ENCODE measurements around the gene PLAC9. TPM values are rescaled to one million over a fixed set of nuclear protein-coding genes. Genes with fewer than 3 reads are reported as not detected.
A peak's percentile ranks its signal among the peaks of the same experiment; 100 is the strongest.

PLAC9 gene
- total and polyA plus RNA-seq, 2 donors: 7.9 to 9.8 TPM

- Histone ChIP-seq H3K27me3 (ENCODE audit: control insufficient read depth in 2 of 2, insufficient read depth in 1 of 2, low read length in 1 of 2) (no peaks in the 10 kb centered on the region), H3K4me3 (ENCODE audit: low read length in 2 of 2) (no peak overlapping the region), H3K27ac (ENCODE audit: low read depth in 1 of 2, low read length in 1 of 2) (no peak overlapping the region), H3K36me3 (ENCODE audit: control insufficient read depth in 2 of 2, insufficient read depth in 2 of 2, low read length in 1 of 2) (peaks cover 100% of the 10 kb centered on the region in 2 donors), H3K9me3 (ENCODE audit: control insufficient read depth in 2 of 2, insufficient read depth in 1 of 2, low read length in 1 of 2) (peaks cover 0 to 1% of the 10 kb centered on the region in 2 donors), H3K4me1 (ENCODE audit: control insufficient read depth in 2 of 2, insufficient read depth in 2 of 2, low read length in 2 of 2) (no peaks in the 10 kb centered on the region)
- peak in 3 of 9 donors; percentile 11 to 44 (median 18) for DNase-seq (ENCODE audit: low read depth in 6 of 9, low spot score in 9 of 9)
- WGBS: 96% methylated on average over 21 of the region's 21 CpGs
Measured at GRCh38 chr10:80161321-80162083, 29.0 kb downstream of the PLAC9 start.

GRCh38 chr10:80163741-80164341 is 31.3 kb downstream of the PLAC9 start:
- 96% methylated on average over 8 of the region's 8 CpGs for WGBS
- Histone ChIP-seq H3K27ac (ENCODE audit: low read depth in 1 of 2, low read length in 1 of 2) (no peak overlapping the region), H3K4me1 (ENCODE audit: control insufficient read depth in 2 of 2, insufficient read depth in 2 of 2, low read length in 2 of 2) (no peaks in the 10 kb centered on the region), H3K36me3 (ENCODE audit: control insufficient read depth in 2 of 2, insufficient read depth in 2 of 2, low read length in 1 of 2) (peaks cover 92 to 98% of the 10 kb centered on the region in 2 donors), H3K27me3 (ENCODE audit: control insufficient read depth in 2 of 2, insufficient read depth in 1 of 2, low read length in 1 of 2) (no peaks in the 10 kb centered on the region), H3K9me3 (ENCODE audit: control insufficient read depth in 2 of 2, insufficient read depth in 1 of 2, low read length in 1 of 2) (peaks cover 0 to 1% of the 10 kb centered on the region in 2 donors), H3K4me3 (ENCODE audit: low read length in 2 of 2) (no peak overlapping the region)
- no peak for DNase-seq (ENCODE audit: low read depth in 6 of 9, low spot score in 9 of 9)

GRCh38 chr10:80164596-80164995 is 32.1 kb downstream of the PLAC9 start:
- H3K27ac ChIP-seq (ENCODE audit: low read depth in 1 of 2, low read length in 1 of 2): no peak overlapping the region
- H3K4me1 ChIP-seq (ENCODE audit: control insufficient read depth in 2 of 2, insufficient read depth in 2 of 2, low read length in 2 of 2): no peaks in the 10 kb centered on the region
- no peak overlapping the region for H3K4me3 ChIP-seq (ENCODE audit: low read length in 2 of 2)
- 96% methylated on average over 7 of the region's 7 CpGs for WGBS
- H3K36me3 ChIP-seq (ENCODE audit: control insufficient read depth in 2 of 2, insufficient read depth in 2 of 2, low read length in 1 of 2): peaks cover 92 to 98% of the 10 kb centered on the region in 2 donors
- no peak for DNase-seq (ENCODE audit: low read depth in 6 of 9, low spot score in 9 of 9)
- H3K9me3 ChIP-seq (ENCODE audit: control insufficient read depth in 2 of 2, insufficient read depth in 1 of 2, low read length in 1 of 2): peaks cover 0 to 1% of the 10 kb centered on the region in 2 donors
- no peaks in the 10 kb centered on the region for H3K27me3 ChIP-seq (ENCODE audit: control insufficient read depth in 2 of 2, insufficient read depth in 1 of 2, low read length in 1 of 2)

GRCh38 chr10:80165173-80165572 is 32.6 kb downstream of the PLAC9 start:
- Histone ChIP-seq H3K4me3 (ENCODE audit: low read length in 2 of 2) (no peak overlapping the region), H3K36me3 (ENCODE audit: control insufficient read depth in 2 of 2, insufficient read depth in 2 of 2, low read length in 1 of 2) (peaks cover 92 to 97% of the 10 kb centered on the region in 2 donors), H3K4me1 (ENCODE audit: control insufficient read depth in 2 of 2, insufficient read depth in 2 of 2, low read length in 2 of 2) (no peaks in the 10 kb centered on the region), H3K9me3 (ENCODE audit: control insufficient read depth in 2 of 2, insufficient read depth in 1 of 2, low read length in 1 of 2) (peaks cover 0 to 1% of the 10 kb centered on the region in 2 donors), H3K27me3 (ENCODE audit: control insufficient read depth in 2 of 2, insufficient read depth in 1 of 2, low read length in 1 of 2) (no peaks in the 10 kb centered on the region), H3K27ac (ENCODE audit: low read depth in 1 of 2, low read length in 1 of 2) (no peak overlapping the region)
- no peak for DNase-seq (ENCODE audit: low read depth in 6 of 9, low spot score in 9 of 9)
- 97% methylated on average over 7 of the region's 7 CpGs for WGBS

- 98% methylated on average over 28 of the region's 28 CpGs for WGBS
- no peaks in the 10 kb centered on the region for H3K4me1 ChIP-seq (ENCODE audit: control insufficient read depth in 2 of 2, insufficient read depth in 2 of 2, low read length in 2 of 2)
Measured at GRCh38 chr10:80166581-80167470, 34.3 kb downstream of the PLAC9 start.

GRCh38 chr10:80167471-80168161 is 35.1 kb downstream of the PLAC9 start:
- WGBS: 94% methylated on average over 8 of the region's 8 CpGs
- H3K27ac ChIP-seq (ENCODE audit: low read depth in 1 of 2, low read length in 1 of 2): no peak overlapping the region
- no peaks in the 10 kb centered on the region for H3K9me3 ChIP-seq (ENCODE audit: control insufficient read depth in 2 of 2, insufficient read depth in 1 of 2, low read length in 1 of 2)
- no peak for DNase-seq (ENCODE audit: low read depth in 6 of 9, low spot score in 9 of 9)
- peaks cover 91 to 93% of the 10 kb centered on the region in 2 donors for H3K36me3 ChIP-seq (ENCODE audit: control insufficient read depth in 2 of 2, insufficient read depth in 2 of 2, low read length in 1 of 2)
- H3K27me3 ChIP-seq (ENCODE audit: control insufficient read depth in 2 of 2, insufficient read depth in 1 of 2, low read length in 1 of 2): no peaks in the 10 kb centered on the region
- no peak overlapping the region for H3K4me3 ChIP-seq (ENCODE audit: low read length in 2 of 2)
- H3K4me1 ChIP-seq (ENCODE audit: control insufficient read depth in 2 of 2, insufficient read depth in 2 of 2, low read length in 2 of 2): no peaks in the 10 kb centered on the region

More at GRCh38 chr10:80166581-80167470, 34.3 kb downstream of the PLAC9 start:
- peak overlapping the region in 1 of 2 donors; percentile 20 for H3K27ac ChIP-seq (ENCODE audit: low read depth in 1 of 2, low read length in 1 of 2)
- H3K36me3 ChIP-seq (ENCODE audit: control insufficient read depth in 2 of 2, insufficient read depth in 2 of 2, low read length in 1 of 2): peaks cover 91 to 93% of the 10 kb centered on the region in 2 donors
- no peak for DNase-seq (ENCODE audit: low read depth in 6 of 9, low spot score in 9 of 9)
- no peak overlapping the region for H3K4me3 ChIP-seq (ENCODE audit: low read length in 2 of 2)
- no peaks in the 10 kb centered on the region for H3K27me3 ChIP-seq (ENCODE audit: control insufficient read depth in 2 of 2, insufficient read depth in 1 of 2, low read length in 1 of 2)
- no peaks in the 10 kb centered on the region for H3K9me3 ChIP-seq (ENCODE audit: control insufficient read depth in 2 of 2, insufficient read depth in 1 of 2, low read length in 1 of 2)

- H3K27me3 ChIP-seq (ENCODE audit: control insufficient read depth in 2 of 2, insufficient read depth in 1 of 2, low read length in 1 of 2): no peaks in the 10 kb centered on the region
- no peak overlapping the region for H3K27ac ChIP-seq (ENCODE audit: low read depth in 1 of 2, low read length in 1 of 2)
- H3K4me1 ChIP-seq (ENCODE audit: control insufficient read depth in 2 of 2, insufficient read depth in 2 of 2, low read length in 2 of 2): peaks cover 0 to 2% of the 10 kb centered on the region in 2 donors
- WGBS: 95% methylated on average over 7 of the region's 7 CpGs
- no peaks in the 10 kb centered on the region for H3K9me3 ChIP-seq (ENCODE audit: control insufficient read depth in 2 of 2, insufficient read depth in 1 of 2, low read length in 1 of 2)
- H3K36me3 ChIP-seq (ENCODE audit: control insufficient read depth in 2 of 2, insufficient read depth in 2 of 2, low read length in 1 of 2): peaks cover 91 to 93% of the 10 kb centered on the region in 2 donors
- H3K4me3 ChIP-seq (ENCODE audit: low read length in 2 of 2): no peak overlapping the region
- no peak for DNase-seq (ENCODE audit: low read depth in 6 of 9, low spot score in 9 of 9)
Measured at GRCh38 chr10:80168162-80168511, 35.6 kb downstream of the PLAC9 start.

GRCh38 chr10:80168679-80169380 is 36.3 kb downstream of the PLAC9 start:
- Histone ChIP-seq H3K27ac (ENCODE audit: low read depth in 1 of 2, low read length in 1 of 2) (no peak overlapping the region), H3K4me3 (ENCODE audit: low read length in 2 of 2) (no peak overlapping the region), H3K27me3 (ENCODE audit: control insufficient read depth in 2 of 2, insufficient read depth in 1 of 2, low read length in 1 of 2) (no peaks in the 10 kb centered on the region), H3K9me3 (ENCODE audit: control insufficient read depth in 2 of 2, insufficient read depth in 1 of 2, low read length in 1 of 2) (no peaks in the 10 kb centered on the region), H3K36me3 (ENCODE audit: control insufficient read depth in 2 of 2, insufficient read depth in 2 of 2, low read length in 1 of 2) (peaks cover 85 to 91% of the 10 kb centered on the region in 2 donors), H3K4me1 (ENCODE audit: control insufficient read depth in 2 of 2, insufficient read depth in 2 of 2, low read length in 2 of 2) (peaks cover 0 to 6% of the 10 kb centered on the region in 2 donors)
- WGBS: 98% methylated on average over 13 of the region's 13 CpGs
- no peak for DNase-seq (ENCODE audit: low read depth in 6 of 9, low spot score in 9 of 9)
